AG08395 (cell line): ENCODE measurements around the gene RASAL1.
"Not testable (repeated sequence)": the region's sequence is repeated elsewhere in the genome, so short reads cannot be mapped to it uniquely, and the experiment has no call there.

Experiments used
- DNase-seq: peaks from one replicate; pipeline ENCODE4 v3.0.0; 2012; ENCODE audit warnings: mixed read lengths, low spot score

RASAL1 gene

DNA sequence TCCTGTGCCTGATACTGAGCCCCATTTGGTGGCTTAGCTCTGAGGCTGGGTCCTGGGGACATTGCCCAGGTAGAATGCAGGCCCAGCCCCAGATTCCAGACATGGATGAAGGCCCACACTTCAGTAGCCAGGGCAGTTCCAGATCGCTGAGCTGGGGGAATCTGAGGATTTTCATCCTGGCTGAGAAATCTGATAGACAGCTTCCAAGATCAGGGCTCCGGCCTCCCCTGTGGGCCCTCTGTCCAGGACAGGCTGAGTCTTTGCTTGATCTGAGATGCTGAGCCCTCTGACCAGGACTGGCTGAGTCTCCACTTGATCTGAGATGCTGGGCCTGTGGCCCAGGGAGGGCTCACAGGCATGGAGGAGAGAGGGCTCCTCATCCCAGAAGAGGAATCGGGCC is 3.3 kb upstream of the RASAL1 start:
- DNase-seq: no peak

DNA sequence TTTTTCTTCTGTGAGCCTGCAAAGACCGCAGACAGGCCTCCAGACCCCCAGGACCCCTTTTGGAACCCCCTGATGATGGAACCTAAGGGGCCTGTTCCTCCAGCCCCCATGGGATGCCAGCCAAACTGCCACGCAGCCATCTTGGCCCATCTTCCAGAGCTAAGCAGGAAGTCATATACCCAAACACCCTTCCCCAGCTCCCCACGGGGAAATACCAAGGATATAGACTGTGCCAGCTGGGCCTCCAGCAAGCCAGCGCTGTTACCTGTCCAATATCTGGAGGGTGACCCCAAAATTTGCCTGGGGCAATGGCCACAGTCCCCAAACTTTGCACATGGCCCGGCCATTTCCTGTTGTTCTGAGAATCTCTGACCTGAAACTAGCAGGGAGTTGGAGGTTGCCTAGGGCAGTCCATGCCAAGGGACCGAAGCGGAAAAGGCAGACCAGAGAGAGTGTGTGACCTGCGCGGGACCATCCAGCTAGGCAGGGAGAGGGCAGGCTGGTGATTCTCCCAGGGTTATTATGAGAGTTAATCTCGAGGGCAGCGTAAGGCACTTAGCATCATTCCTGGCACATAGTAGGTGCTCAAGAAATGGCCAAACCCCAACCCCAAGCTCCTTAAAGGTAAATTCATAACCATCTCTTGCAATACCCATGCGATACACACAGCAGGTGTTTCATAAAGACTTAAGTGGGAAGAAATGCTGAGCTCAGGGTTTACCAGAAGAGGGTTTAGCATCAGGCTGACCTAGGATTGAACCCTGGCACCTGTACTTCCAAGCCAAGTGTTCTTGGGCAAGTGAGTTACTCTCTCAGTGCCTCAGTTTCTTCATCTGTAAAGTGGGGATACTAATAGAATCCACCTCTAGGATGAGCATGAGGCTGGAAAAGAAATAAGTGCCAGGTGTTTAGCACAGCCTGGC is 2.6 kb upstream of the RASAL1 start:
- DNase-seq: no peak

- DNase-seq: no peak
Observed at GRCh38 chr12:113136990-113137511, 1.5 kb upstream of the RASAL1 start.

DNA sequence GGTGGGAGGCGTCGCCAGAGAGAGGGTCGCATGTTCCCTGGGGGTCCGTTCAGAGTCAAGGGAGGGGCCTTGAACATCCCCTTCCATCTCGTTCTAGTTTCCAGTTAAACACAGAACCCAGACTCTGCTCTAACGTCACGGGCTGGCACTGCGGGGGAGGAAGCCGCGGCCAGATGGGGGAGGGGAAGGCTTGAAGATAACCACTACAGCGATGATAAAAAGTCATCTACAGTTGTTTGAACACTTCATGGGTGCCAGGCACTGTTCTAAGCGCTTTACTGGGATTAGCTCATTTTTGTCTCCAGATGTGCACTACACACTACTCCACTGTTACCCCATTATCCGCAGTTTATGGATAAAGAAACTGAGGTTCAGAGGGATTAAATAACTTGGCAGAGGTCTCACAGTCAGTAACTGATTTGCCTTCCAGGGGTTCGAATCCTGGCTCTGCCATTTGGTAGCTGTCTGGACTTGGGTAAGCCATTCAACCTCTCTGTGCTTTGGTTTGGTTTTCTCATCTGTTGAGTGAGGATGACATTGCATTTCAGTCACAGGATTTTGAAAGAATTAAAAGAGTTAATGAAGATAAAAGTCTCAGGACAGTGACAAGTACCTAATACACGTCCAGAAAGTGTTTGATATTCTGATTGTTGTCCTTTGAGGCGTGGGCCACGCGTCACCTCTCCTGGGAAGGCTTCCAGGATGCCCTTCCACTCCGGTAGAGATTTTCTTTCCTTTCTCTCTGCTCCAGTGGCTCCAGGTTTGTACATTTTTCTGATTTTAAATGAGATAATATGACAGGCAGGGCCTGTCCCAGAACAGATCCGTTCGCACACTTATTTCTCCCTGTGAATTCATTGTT is 798 bp upstream of the RASAL1 start:
- DNase-seq: no peak

- no peak for DNase-seq
Observed at GRCh38 chr12:113134521-113134951, 1.0 kb downstream of the RASAL1 start.

GRCh38 chr12:113134071-113134470 is 1.5 kb downstream of the RASAL1 start:
- no peak for DNase-seq

GRCh38 chr12:113133666-113134065 is 1.9 kb downstream of the RASAL1 start:
- no peak for DNase-seq

GRCh38 chr12:113133036-113133435 is 2.5 kb downstream of the RASAL1 start:
- DNase-seq: no peak

- no peak for DNase-seq
Observed at GRCh38 chr12:113131556-113131955, 4.0 kb downstream of the RASAL1 start.

- no peak for DNase-seq
Observed at GRCh38 chr12:113130457-113131135, 5.0 kb downstream of the RASAL1 start.

DNA sequence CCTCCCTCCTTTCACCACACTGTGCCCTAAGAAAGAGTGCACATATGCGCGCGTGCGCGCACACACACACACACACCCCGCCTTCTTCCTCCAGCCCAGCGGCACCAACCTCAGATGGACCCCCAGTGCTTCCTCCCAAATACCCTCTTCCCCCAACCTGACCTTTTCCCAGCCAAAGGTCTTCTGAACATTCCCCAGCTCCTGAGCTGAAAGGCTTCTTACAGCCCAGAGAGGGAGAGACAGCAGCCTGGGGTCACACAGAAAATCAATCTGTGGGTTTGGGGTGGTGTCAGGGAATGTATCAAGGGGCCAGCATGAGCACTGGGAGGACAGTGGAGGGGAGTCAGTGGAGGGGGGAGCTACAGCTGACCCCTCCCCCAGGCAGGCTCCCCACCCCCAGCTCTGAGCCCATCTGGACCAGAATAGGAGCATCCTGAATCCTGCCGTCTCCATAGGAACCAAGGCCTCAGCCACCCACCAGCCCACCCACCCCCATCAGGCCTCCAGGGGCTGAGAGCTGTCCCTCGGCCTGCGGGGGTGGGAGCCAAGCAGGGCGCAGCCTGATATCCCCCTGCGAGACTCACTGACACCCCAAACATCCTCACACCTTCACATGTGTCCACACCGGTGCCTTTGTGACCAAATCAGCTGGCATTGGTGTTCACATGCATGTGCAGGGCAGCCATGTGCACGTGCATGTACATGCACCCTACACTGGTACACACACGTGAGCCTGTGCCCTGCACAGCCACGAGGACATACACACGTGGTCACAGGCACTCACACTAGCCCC is 5.7 kb downstream of the RASAL1 start:
- DNase-seq: no peak

DNA sequence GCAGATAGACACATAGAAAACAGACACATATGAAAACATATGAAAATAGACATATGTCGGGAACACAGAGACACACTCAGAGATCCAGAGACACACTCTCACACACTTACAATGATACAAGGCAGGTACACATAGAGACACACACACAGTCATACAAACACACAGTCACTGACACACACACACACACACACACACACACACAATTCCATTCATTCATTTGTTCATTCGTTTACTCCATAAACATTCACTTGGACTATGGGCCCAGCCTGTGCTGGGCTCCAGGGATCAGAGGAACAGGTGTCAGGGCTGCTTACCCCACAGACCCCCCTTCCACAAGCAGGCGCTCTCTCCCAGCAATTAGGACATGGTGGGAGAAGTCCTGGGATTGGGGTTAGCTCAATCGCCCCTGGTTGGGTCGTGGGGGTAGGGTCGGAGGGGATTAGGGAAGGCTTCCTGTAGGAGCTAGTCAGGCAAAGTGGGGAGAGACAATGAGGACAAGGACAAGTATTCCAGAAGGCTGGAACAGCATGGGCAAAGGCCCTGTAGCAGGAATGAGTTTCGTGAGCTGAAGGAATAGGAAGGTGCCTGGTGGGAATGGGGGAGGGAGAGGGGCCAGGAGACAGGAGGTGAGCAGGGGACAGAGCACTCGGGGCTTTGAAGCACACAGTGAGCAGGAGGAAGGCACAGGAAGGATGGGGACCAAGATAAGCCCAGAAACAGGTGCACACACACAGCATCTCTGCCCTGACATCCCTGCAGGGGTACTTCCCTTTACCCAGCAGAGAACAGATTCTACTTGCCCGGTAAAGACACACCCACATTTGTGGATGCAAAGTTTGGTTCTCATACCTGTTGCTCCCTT is 6.5 kb downstream of the RASAL1 start:
- no peak for DNase-seq

- DNase-seq: no peak
Observed at GRCh38 chr12:113127791-113128199, 7.8 kb downstream of the RASAL1 start.

DNA sequence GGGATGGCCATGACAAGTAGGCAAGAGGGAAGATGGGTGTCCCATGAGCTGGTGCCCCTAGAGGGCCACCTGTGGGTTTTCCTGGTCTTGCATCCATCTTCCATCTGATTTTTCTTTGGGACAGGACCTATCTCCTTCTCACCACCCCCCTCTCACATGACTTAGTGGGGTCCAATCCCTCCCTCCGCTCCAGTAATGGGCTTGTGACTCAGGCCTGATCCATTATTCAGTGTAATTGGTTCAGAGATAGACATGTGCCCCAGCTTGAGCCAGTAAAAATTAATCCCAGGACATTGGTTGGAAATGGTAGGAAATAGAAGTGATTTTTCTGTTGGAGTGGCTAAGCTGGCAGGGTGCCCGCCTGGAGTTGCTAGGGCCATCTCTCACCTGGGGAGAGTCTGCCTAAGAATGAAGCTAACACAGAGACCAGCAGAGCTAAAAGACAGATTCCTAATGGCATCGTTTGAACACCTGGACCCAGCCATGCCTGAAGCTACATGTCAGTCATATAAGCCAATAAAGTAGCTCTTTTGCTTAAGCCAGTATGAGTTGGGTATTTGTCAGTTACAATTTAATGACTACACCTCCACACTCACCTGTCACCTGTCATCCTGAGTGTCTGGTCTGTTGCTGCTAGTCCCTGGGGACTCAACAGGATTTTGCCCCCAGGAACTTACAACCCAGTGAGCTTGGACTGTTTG is 14.7 kb downstream of the RASAL1 start:
- DNase-seq: no peak

DNA sequence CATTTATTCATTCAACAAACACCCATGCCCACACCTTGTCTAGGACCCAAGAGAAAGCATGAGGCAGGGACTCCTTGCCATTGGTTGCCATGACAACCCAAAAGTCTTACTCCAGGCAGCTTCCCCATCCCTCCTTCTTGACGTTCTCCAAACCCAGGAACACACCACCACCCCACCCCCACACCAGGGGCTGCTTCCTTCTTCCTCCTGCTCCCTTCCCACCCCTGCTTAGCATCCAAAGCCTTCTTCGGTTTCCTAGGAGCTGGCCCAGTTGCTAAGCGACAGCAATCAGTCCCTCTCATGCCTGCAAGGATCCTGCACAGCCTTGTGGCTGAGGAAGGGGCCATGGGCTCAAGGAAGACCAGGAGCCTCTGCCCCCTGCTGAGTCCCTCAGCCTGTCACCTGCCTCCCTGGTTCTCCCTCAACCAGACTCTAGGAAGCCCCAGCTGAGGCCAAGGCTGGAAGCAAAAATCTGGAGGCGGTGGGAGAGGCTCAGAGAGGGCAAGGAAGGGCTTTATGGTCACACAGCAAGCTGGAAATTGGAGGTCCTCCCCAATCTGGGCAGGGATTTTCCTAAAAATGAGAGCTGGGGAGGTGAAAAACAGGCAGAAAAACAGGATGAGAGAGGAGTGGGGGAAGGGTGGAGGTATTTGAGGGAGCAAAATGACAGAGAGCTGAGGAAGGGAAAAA is 15.4 kb downstream of the RASAL1 start:
- no peak for DNase-seq

GRCh38 chr12:113118142-113118541 is 17.4 kb downstream of the RASAL1 start:
- no peak for DNase-seq

DNA sequence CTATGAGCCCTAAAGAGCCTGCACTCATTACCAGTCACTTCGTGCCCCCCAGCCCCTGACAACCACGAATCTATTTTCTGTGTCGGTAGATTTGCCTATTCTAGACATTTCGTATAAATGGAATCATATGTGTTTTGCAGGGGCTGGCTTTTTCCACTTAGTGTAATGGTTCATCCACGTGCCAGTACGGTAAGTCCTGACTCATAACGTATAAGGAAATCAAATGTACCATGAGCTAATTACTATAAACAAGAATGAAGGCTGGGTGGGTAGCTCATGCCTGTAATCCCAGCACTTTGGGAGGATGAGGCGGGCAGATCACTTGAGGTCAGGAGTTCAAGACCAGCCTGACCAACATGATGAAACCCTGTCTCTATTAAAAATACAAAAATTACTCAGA is 17.9 kb downstream of the RASAL1 start:
- not testable (repeated sequence) for DNase-seq

DNA sequence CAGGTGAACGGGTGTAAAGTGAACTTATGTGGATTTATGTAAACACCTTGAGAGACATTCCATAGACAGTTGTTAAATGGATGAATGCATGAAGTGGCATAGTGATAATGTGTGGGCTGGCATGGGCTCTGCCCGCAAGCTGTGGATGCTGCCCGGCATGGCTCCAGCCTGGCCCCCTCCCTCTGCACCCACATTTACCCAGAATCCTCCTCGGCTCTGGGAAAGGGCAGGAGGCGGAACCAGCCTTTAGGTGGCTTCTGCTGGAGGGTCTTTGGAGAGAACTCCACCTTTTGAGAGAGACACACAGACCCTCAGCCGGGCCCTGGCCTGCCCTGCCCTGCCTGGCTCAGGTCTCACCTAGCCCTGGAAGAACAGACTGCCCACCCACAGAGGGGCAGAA is 18.7 kb downstream of the RASAL1 start:
- no peak for DNase-seq
